GM21381 (cell line): ENCODE results near the gene PKDREJ.

Source experiments
- ATAC-seq: cut with Tn5 transposase; IDR thresholded peaks from one replicate; pipeline ENCODE4 v1.9.1; 2021; ENCODE audit warnings: mild to moderate bottlenecking, moderate library complexity; ENCODE audit not compliant: unreplicated experiment

PKDREJ gene

GRCh38 chr22:46289244-46289891 lies 26.2 kb upstream of the PKDREJ start:
- no peak for ATAC-seq

- no peak for ATAC-seq
Observed at GRCh38 chr22:46288846-46289243, 25.7 kb upstream of the PKDREJ start.

DNA sequence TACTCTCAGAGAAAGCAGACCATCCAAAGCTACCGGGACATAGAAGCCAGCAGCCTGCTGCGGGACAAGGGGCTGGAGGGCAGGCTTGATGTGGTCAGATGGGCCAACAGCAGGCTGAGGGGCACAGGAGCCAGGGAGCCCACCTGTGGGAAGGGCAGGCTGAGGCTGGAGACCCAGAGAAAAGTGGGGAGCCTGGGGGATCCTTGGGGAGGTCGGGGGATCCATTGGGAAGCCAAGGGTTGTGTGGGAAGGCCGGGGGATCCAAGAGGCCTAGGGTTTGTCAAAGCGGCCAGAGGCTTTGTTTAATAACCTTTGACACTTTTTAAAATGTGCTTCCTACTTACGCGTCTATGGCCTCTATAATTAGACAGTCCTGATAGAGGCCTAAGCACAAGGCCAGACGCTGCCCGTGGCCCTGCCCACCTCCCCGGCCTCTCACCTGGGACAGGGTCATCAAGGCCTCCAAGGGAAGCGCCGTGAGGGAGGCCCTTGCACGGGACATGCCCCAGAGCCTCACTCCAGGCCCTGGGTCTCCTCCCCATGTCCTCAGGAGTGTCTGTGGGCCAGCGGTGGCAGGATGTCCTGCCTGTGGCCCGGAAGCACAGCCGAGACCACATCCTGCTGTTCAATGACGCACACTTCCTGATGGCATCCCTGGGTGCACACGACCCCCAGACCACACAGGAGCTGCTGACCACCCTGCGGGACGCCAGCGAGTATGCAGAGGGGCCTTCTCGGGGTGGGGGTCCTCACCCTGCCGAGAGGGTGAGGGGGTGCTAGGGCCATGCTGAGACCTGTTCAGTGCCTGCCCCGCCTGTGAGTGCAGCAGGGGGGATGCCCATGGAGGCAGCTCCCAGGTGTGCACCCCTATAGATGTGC lies 25.0 kb upstream of the PKDREJ start:
- peak; percentile 76 for ATAC-seq

- no peak for ATAC-seq
Observed at GRCh38 chr22:46286941-46287872, 24.1 kb upstream of the PKDREJ start.

- no peak for ATAC-seq
Observed at GRCh38 chr22:46286006-46286405, 22.9 kb upstream of the PKDREJ start.

- no peak for ATAC-seq
Observed at GRCh38 chr22:46281866-46282678, 18.9 kb upstream of the PKDREJ start.

- peak; percentile 67 for ATAC-seq
Observed at GRCh38 chr22:46280999-46281623, 18.0 kb upstream of the PKDREJ start.

DNA sequence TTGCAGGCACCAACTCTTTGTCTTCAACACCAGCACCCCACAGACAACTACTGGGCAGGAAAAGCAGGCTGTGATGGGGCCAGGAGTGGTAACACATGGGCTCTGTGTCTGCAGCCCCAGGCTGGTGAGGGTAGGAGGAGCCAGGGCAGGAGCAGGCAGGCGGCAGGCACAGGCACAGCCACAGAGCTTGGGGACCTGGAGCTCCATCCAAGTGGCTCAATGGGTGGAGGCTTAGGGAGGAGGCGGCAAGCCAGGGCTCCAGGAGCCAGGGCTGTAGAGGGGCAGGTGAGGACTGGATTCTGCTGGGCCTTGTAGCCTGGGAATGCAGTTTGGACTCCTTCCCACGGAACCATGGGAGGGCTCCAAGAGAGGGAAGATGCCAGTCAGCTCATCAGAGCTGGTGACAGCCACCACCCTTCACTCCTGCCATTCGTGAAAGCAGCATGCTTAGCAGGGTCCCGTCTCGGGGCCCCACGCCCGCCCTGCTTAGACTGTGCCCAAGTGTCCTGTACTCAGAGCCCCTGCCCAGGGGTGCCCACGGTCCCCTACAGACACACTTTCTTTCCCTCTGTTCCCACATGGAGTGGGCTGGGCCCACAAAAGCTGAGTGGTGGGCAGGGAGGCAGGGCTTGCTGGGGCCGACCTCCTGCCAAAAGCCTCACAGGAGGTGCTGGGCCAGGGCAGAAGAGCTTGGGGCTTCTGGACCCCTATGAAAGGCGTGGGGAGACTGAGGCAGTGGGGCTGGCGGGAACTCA lies 17.1 kb upstream of the PKDREJ start:
- no peak for ATAC-seq

DNA sequence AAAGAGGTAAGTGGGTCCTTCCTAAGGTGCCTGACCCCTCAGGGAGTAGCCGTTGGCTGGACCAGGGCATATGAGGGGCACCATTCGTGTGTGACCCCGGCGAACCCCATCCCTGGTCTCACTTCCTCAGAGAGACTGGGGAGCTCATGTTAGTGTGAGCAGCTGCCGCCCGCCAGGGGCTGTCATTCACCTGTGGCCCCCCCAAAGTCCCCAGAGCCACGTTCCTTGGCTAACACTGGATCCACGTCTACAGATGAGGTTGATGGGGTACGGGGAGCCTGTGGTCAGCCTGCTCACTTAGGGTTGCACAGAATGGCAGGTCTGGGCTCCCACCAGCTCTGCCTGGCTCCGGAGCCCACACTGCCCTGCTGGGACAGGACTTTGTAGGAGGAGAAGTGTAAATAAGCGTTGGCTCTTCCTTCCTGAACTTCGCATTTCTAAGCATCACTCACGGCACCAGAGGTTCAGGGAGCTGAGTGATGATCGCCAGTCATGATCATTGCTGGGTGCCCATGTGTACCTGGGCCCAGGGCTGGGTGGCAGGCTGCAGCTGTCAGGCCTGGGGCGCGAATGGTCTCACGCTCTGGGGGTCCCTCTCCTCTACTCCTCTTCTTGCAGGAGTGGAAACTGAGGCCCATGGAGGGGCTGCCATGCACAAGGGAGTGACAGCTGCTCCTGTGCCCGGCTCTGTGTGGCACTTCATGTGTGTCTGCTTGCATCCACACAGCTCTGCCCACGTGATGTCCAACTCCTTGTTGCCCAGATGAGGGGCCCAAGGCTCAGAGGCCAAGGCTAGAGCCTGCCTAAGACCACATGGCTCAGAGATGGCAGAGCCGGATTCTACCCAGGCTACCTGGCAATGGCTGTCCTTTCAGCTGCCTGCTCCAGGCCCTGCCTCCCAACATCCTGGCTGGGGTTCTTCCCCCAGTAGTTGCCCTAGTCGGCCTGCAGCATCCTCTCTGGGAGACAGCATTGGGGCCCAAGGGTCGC lies 15.8 kb upstream of the PKDREJ start:
- no peak for ATAC-seq

DNA sequence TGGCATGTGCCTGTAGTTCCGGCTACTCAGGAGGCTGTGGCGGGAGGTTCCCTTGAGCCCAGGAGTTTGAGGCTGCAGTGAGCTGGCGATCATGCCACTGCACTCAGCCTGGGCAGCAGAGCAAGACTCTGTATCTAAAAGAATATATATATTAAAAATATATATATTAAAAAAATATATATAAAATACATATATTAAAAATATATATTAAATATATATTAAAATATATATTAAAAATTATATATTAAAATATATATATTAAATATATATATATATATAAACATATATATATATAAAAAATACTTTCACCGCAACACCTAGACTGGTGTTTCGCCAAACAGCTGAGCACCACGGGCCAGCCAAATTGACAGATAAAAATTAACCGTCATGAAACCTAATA lies 13.4 kb upstream of the PKDREJ start:
- no peak for ATAC-seq

DNA sequence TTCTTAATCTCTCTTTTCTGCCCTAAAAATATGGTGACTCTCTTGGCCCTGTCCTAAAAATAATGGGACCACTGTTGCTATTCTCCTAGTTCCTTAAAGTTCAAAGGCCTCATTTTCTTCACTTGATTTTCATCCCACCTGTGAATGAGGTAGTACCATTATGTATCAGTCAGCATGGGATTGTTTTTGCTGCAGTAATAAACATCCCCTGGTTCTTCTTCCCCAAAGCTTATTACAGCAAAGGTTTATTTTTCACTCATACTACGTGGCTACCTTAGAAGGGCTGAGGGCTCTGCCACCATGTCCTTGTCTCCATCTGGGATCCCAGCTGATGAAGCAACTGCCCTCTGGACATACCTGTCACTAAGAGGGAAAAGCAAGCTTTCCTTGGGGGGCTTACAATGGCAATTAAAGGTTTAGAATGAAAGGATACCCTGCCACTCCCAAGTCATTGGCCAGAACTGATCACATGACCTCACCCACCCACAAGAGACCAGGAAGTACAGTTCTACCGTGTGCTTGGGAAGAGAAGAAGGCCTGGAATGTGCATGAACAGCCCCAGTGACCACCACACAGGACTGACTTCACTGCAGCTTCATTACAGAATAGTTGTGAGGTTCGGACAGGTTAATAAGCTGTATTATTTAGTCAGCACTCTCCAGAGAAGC lies 12.4 kb upstream of the PKDREJ start:
- ATAC-seq: no peak

DNA sequence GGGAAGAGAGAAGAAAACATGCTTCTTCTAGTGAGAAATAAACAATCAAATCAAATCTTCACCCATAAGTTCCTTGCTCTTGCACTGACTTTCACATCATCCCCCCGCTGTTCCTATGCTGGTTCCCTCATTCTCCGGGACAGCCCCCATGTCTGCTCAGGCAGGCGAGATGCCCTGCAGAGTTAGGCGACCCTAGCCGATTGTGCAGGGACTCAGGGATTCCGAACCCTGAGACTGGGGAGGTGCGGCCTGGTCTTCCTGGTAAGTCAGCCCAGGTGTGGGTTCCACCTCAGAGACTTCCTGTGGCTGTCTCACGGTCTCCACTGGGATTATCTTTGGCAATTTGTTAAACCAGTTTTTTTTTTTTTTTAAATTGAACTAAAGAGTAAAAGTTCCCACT lies 11.2 kb upstream of the PKDREJ start:
- ATAC-seq: no peak

DNA sequence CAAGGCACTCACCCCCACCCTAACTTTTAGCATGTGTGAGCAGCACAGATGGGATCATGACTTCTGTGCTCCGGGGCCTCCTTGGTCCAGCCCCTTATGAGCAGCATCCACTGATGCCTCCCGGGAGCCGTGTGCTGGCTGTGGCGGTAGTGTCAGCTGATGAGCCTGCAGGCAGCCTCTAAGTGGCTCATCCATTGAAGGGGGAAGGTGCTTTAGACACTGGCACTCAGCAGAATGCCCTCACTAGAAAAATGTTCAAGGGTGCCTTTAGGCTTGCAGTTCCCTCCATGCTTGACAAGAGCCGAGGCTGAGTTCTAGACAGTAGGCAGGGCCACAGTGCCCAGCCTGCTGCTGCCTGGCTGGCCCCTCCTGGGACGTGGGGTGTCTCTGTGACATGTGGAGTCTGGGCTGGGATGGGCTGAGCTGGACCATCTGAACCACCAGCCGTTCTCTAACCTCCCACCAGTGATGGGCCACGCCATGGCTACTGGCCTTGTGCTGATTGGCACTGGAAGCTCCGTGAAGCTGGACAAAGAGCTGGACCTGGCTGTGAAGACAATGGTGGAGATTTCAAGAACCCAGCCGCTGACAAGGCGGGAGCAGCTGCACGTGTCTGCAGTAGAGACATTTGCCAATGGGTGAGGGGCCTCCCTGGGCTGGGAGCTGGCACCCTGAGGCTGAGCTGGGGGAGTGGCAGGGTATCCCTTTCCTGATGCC lies 10.4 kb upstream of the PKDREJ start:
- no peak for ATAC-seq

GRCh38 chr22:46272762-46273431 lies 9.8 kb upstream of the PKDREJ start:
- ATAC-seq: no peak

- no peak for ATAC-seq
Observed at GRCh38 chr22:46272196-46272595, 9.1 kb upstream of the PKDREJ start.

GRCh38 chr22:46269564-46269963 lies 6.4 kb upstream of the PKDREJ start:
- ATAC-seq: no peak
